Measurements from ENCODE around the gene KANK3. TPM values are rescaled to one million over a fixed set of nuclear protein-coding genes. Genes with fewer than 3 reads are reported as not detected.

The KANK3 gene
- total RNA-seq, result 10 to 100 TPM in 2 of 4 donors, 1 to 10 TPM in 2; 3.6 to 65.7 (median 9.7) TPM

DNA sequence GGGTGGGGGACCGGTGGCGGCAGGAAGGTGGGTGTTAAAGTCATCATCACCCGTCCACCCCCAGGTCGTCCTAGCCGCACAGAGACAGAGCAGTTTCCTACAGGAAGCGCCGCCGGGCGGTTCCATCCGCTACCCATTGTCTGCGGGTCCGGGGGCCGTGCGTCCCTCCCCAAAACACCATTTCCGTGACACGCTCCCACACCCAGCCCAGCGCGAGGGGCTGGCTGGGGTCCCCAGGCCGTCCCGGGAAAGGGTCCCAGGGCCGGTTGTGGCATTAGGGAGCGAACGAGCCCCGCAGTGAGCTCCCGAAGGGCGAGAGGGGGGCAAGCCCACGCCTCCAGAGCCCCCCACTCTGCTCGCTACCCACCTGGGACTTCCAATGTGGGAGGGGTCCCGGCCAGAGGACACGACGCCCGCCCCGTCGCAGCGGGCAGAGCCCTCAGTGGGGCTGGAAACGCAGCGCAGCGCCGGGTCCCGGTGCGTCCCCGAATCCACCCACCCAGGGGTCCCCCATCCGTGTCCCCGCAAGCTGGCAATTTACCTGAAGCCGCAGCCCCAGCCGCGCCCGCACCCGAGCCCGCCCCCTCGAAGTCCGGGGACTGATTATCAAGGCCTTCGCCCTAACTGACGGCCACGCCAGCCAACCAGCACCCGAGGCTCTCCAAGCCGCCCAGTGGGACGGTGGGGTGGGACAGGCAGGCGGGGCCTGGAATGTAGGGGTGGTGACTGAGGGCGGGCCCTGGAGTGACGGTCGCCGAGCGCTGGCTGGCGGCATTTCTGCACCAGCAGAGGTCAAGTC, at the start of gene KANK3:
Gene KANK3, minus strand, starts transcription at position 579 of the 799 bp plus-strand sequence. CDS start 5,434 bp downstream, outside the sequence.
- TF ChIP-seq, protein P1, sequence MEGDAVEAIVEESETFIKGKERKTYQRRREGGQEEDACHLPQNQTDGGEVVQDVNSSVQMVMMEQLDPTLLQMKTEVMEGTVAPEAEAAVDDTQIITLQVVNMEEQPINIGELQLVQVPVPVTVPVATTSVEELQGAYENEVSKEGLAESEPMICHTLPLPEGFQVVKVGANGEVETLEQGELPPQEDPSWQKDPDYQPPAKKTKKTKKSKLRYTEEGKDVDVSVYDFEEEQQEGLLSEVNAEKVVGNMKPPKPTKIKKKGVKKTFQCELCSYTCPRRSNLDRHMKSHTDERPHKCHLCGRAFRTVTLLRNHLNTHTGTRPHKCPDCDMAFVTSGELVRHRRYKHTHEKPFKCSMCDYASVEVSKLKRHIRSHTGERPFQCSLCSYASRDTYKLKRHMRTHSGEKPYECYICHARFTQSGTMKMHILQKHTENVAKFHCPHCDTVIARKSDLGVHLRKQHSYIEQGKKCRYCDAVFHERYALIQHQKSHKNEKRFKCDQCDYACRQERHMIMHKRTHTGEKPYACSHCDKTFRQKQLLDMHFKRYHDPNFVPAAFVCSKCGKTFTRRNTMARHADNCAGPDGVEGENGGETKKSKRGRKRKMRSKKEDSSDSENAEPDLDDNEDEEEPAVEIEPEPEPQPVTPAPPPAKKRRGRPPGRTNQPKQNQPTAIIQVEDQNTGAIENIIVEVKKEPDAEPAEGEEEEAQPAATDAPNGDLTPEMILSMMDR (IDR thresholded peaks at IDR 0.05; ENCODE audit: low read depth), result no peak

DNA sequence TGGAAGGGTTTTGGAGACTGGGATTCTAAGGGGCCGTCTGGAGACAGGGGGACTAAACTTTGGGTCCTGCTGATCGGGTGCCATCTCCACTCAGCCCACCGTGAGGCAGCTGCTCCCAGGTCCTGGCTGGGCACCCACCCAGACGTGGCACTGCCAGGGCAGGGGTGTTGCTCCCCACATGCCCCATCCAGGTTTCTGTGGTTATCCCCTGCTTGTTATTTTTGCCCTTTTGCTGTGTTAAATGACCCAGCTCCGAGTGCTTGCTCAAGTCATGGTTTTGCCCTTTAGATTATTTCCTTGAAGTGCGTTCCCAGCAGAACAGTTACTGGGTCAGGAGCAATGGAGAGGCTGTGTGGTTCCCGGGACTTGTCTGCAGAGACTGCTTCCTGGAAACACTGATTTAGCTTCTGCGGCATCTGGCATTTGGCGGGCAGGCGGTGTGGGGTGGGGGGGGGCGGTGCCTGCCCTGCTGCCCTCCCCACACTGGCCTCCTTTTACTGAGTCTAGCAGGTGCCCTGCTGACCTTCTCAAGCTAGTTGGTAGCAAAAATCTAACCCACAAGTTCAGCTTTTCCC, 49.0 kb upstream of the KANK3 start:
- TF ChIP-seq, protein P1 (IDR thresholded peaks at IDR 0.05; ENCODE audit: low read depth), result no peak

DNA sequence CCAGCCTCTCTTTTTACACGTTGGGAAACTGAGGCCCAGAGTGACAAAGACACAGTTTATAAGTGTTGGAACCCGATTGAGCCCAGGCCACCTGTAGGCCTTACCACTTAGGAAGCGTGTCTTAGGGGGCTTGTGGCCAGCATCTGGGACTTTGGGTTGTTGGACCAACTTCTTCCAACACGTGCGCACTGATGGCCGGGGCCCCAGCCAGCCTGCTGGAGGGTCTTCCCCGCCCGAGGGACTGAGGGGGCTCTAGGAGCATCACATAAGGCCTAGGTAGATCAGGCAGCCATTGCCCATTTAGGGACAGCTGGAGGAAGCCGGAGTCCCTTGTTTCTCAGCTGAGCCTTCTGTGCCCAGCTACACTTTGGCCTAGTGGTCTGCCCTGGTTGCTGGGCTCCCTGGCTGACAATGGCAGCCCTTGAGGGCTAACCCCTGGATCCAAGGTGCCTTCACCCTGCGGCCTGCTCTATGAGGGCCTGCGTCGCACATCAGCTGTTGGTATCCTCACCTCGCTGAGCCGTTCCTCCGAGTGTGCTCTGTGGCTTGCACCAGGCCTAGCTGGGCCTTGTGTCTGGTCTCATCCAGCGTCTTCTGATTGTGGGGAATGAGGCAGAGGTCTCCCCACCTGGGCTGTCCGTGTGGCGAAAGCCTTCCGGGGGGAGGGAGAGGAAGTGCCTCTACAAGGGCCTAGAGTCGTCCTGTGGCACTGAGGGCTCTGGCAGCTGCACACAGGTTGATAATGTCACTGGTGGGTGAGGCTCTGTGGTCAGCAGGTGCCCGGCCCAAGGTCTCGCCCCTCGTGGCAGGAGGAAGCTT, 48.3 kb upstream of the KANK3 start:
- TF ChIP-seq, protein P1 (IDR thresholded peaks at IDR 0.05; ENCODE audit: low read depth), result no peak

DNA sequence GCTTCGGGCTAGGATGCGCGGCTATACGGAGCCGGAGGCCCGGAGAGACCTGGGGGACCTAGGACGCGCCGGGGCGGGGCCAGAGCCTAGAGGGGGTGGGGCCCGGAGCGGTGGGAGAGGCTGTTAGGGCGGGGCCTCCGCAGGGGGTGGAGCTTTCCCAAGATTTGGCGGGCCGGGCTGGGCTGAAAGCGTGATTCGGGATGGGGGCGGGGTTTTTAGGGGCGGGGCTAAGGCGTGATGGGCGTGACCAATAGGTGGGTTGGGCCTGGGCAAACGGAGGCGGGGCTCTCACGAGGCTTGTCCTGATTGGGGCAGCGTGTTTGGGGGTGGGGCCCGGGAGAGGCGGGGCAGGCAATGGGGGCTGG, 47.5 kb upstream of the KANK3 start:
- TF ChIP-seq, protein P1 (IDR thresholded peaks at IDR 0.05; ENCODE audit: low read depth), result no peak

DNA sequence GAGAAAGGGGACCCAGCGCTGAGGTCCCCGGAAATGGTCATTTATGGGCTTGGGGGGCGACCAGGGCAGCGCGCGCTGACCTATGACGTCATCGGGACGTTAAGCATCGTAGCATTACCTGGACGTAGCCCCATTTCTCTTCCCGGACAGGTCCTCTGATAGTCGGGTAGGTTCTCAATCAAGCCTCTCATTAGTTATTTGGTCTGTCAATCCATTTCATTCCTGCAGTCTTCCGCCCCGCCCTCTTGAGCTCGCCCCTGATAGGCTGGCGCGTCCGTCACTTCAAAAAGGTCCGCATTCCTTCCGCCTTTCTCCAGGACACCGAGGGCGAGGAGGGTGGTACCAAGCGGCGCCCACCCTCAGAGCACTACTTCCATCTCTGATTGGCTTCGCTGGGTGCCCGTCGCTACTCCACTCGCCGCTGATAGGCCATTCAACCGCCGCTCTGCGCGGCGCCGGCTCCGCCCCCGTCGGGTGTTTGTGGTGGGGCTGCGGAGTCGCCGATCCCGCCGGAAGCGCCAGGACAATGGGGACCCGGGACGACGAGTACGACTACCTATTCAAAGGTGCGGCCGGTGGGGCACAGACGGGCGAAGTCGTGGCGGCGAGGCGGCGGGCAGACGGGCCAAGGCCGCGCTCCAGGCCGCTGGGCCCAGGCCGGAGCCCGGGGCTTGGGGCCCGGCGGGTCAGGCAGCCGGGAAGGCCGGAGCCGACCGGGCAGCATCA, 47.0 kb upstream of the KANK3 start, which contains the start of gene RAB11B:
Gene RAB11B, plus strand, starts transcription at position 470 of the 726 bp plus-strand sequence. Its CDS starts 57 bp downstream, at position 527.
- TF ChIP-seq, protein P1 (IDR thresholded peaks at IDR 0.05; ENCODE audit: low read depth), result no peak

DNA sequence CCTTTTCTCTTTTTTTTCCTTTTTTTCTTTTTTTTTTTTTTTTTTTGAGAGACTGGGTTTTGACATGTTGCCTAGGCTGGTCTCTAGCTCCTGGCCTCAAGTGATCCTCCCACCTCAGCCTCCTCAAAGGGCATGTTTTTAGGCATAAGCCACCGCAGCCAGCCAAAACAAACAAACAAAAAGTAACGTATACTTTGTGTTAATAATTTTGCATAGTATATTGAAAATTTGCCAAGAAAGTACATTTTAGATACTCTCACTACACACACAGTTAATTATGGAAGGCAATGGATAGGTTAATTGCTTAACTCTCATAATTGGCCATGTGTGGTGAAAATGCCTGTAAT, 45.5 kb upstream of the KANK3 start:
- TF ChIP-seq, protein P1 (IDR thresholded peaks at IDR 0.05; ENCODE audit: low read depth), result no peak
